Measurements from ENCODE around the gene ABTB1. TPM values are rescaled to one million over a fixed set of nuclear protein-coding genes. Genes with fewer than 3 reads are reported as not detected.

ABTB1 gene
- total and polyA plus RNA-seq, 4 experiments from 2014 or later, result 66.9 to 169 (median 120) TPM

DNA sequence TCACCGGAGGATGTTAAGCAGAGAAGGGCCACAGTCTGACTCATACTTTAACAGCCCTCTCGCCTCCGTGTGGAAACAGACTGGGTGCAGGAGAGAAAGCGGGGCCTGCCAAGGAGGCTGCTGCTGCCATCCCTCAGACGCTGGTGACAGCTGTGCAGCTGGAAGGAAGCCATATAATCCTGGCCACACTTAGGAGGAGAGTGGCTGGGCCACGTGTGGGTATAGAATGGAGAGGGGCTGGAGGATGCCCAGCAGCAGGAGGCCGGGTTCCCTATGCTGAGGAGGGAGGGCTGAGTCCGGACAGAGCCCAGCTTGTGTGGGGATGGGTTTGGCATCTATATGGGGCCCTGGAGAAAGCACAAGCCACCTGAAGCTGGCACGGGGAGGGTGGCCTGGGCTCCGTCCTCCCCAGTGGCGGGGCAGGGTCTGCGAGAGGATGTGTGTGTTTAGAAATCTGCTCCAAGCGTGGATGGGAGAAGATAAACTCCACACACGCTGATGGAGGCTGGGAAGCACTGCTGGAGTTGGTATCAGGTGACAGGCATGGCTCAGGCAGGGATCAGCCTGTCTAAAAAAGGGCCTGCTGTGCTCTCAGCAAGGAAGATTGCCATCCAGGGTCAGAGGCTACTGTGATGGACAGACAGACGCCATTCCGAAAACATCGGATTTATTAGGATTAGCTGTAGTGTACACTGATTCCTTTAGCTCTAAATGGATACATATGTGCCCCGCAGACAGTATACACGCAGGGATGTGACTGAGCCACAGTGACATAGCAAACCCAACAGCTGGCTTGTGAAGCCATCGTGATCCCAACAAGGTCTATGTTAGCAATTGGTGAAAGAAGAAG, 15.9 kb downstream of the ABTB1 start:
- H3K9me3 Mint-ChIP-seq, result no peaks in the 10 kb centered on the region
- Histone ChIP-seq H3K27ac (ENCODE audit: low read depth, low read length) (no peak overlapping the region), H3K27me3 (ENCODE audit: insufficient read depth, low read length) (no peaks in the 10 kb centered on the region), H3K36me3 (ENCODE audit: insufficient read depth, low read length) (no peaks in the 10 kb centered on the region), H3K4me1 (ENCODE audit: insufficient read depth, low read length) (peaks cover 5% of the 10 kb centered on the region), H3K4me3 (ENCODE audit: low read length in 2 of 2) (no peak overlapping the region), H3K9me3 (ENCODE audit: control insufficient read depth in 1 of 2, low read length in 2 of 2) (no peaks in the 10 kb centered on the region)
- H3K4me3 Mint-ChIP-seq, result no peak overlapping the region
- H3K27me3 Mint-ChIP-seq, result peaks cover 0 to 1% of the 10 kb centered on the region in 2 donors
- CTCF ChIA-PET (ENCODE audit: partially characterized antibody), result no interaction called here
- intact Hi-C loops (cut with micrococcal nuclease), result no loop called here
- peaks cover under 1 to 4% (median 3%) of the 10 kb centered on the region in 4 donors for H3K4me1 Mint-ChIP-seq
- no peaks in the 10 kb centered on the region for H3K36me3 Mint-ChIP-seq
- POLR2A ChIA-PET (ENCODE audit: partially characterized antibody), result no interaction called here
- no peak overlapping the region for H3K27ac Mint-ChIP-seq
- DNase-seq, result no peak

DNA sequence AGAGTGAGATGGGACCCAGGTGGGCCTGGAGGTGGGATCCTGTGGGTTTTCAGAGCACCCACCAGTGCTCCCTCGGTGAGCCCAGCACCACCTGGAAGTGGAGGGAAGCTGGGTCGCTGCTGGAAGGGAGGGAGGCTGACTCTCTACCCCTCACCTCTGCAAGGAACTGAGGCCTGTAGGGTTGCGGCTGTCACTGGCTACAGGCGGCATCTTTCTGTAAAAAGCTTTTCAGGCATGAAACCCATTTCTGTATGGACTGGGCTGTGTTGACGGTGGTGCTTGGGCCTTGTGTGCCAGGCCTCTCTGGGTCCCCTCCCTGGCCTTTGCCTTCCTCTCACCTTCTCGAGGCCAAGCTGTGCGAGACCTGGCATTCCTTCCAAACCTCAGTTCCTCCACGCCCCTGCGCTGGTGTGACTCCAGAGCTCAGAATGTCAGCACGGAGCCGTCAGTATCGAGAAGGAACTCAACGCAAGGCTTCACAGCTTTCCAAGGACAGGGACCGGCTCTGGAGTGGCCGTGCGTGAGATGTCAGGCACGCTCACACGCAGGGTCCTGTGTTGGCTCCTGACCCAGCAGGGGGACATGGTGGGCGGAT, 16.6 kb downstream of the ABTB1 start:
- Histone ChIP-seq H3K27ac (ENCODE audit: low read depth, low read length) (no peak overlapping the region), H3K4me1 (ENCODE audit: insufficient read depth, low read length) (no peaks in the 10 kb centered on the region), H3K36me3 (ENCODE audit: insufficient read depth, low read length) (no peaks in the 10 kb centered on the region), H3K4me3 (ENCODE audit: low read length in 2 of 2) (no peak overlapping the region), H3K27me3 (ENCODE audit: insufficient read depth, low read length) (no peaks in the 10 kb centered on the region), H3K9me3 (ENCODE audit: control insufficient read depth in 1 of 2, low read length in 2 of 2) (no peaks in the 10 kb centered on the region)
- CTCF ChIA-PET (ENCODE audit: partially characterized antibody), result no interaction called here
- H3K27ac Mint-ChIP-seq, result no peak overlapping the region
- DNase-seq, result no peak
- H3K9me3 Mint-ChIP-seq, result no peaks in the 10 kb centered on the region
- peaks cover 0 to 1% of the 10 kb centered on the region in 2 donors for H3K27me3 Mint-ChIP-seq
- no peaks in the 10 kb centered on the region for H3K36me3 Mint-ChIP-seq
- no peaks in the 10 kb centered on the region for H3K4me1 Mint-ChIP-seq
- POLR2A ChIA-PET (ENCODE audit: partially characterized antibody), result no interaction called here
- H3K4me3 Mint-ChIP-seq, result no peak overlapping the region
- intact Hi-C loops (cut with micrococcal nuclease), result no loop called here

GRCh38 chr3:127690106-127690505, 17.4 kb downstream of the ABTB1 start:
- no peak overlapping the region for H3K27ac ChIP-seq (ENCODE audit: low read depth, low read length)
- no peaks in the 10 kb centered on the region for H3K27me3 ChIP-seq (ENCODE audit: insufficient read depth, low read length)
- no peak overlapping the region for H3K4me3 ChIP-seq (ENCODE audit: low read length in 2 of 2)
- Mint-ChIP-seq H3K27me3 (peaks cover 0 to 1% of the 10 kb centered on the region in 2 donors), H3K4me3 (no peak overlapping the region), H3K36me3 (no peaks in the 10 kb centered on the region), H3K4me1 (no peaks in the 10 kb centered on the region), H3K27ac (no peak overlapping the region), H3K9me3 (no peaks in the 10 kb centered on the region)
- POLR2A ChIA-PET (ENCODE audit: partially characterized antibody), result no interaction called here
- no peaks in the 10 kb centered on the region for H3K36me3 ChIP-seq (ENCODE audit: insufficient read depth, low read length)
- no peaks in the 10 kb centered on the region for H3K9me3 ChIP-seq (ENCODE audit: control insufficient read depth in 1 of 2, low read length in 2 of 2)
- CTCF ChIA-PET (ENCODE audit: partially characterized antibody), result no interaction called here
- DNase-seq, result no peak
- intact Hi-C loops (cut with micrococcal nuclease), result loop anchor here (5.0 kb wide), 1 partner anchor 98 kb away; the partner anchor contains the start of gene TPRA1
- no peaks in the 10 kb centered on the region for H3K4me1 ChIP-seq (ENCODE audit: insufficient read depth, low read length)

DNA sequence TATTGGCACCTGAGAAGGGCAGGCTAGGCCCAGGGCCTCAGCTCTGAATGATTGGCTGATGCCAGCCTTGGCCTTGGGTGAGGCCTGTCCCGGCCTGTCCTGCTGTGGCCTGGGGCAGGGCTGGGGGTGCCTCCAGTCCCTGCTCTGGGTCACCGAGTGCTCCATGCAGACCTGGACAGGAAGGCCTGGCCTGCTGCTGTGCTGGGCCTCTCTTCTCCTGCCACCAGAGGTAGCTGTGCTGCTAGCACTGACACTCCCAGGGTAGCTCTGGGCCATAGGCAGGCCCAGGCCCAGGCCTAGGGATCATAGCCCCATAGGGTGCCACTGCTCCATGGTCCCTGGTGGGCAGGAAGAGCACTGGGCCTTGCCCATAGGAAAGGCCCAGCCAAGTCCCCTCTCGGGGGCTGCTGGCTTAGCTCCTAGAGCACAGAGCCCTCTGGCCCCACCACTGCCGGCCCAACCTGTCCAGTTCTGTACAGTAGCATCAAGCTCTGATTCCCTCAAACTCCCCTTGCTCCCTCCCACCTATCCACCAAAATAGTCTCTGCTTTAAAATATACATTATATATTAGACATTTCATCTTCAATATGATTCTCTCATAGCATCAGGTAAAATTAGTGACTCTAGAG, 18.2 kb downstream of the ABTB1 start:
- Mint-ChIP-seq H3K4me1 (no peaks in the 10 kb centered on the region), H3K9me3 (no peaks in the 10 kb centered on the region), H3K27ac (no peak overlapping the region), H3K4me3 (no peak overlapping the region), H3K36me3 (no peaks in the 10 kb centered on the region), H3K27me3 (peaks cover 0 to 1% of the 10 kb centered on the region in 2 donors)
- Histone ChIP-seq H3K9me3 (ENCODE audit: control insufficient read depth in 1 of 2, low read length in 2 of 2) (no peaks in the 10 kb centered on the region), H3K4me1 (ENCODE audit: insufficient read depth, low read length) (no peaks in the 10 kb centered on the region), H3K27ac (ENCODE audit: low read depth, low read length) (no peak overlapping the region), H3K27me3 (ENCODE audit: insufficient read depth, low read length) (no peaks in the 10 kb centered on the region), H3K36me3 (ENCODE audit: insufficient read depth, low read length) (no peaks in the 10 kb centered on the region), H3K4me3 (ENCODE audit: low read length in 2 of 2) (no peak overlapping the region)
- ChIA-PET CTCF (ENCODE audit: partially characterized antibody) (no interaction called here), POLR2A (ENCODE audit: partially characterized antibody) (no interaction called here)
- intact Hi-C loops (cut with micrococcal nuclease), result loop anchor here (5.0 kb wide), 1 partner anchor 99 kb away; the partner anchor contains the start of gene TPRA1
- DNase-seq, result no peak

DNA sequence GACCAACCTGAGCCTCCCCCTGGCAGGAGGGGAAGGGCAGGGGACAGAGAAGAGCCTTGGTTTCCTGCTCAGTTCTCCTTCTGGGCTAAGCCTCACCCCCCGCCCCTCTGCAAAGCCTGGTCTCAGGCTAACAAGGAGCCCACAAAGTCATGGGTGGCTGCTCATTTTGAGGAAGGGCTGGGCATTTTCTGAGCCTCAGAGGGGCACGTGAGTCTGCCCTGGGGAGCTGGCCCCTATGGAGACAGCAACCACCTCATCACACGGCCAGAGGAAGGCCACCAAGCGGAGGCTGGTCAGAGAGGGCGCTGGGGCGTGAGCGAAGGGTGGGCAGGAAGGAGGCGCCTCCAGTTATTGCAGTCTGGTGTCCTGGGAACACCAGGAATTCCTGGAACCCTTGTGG, 18.7 kb downstream of the ABTB1 start:
- no peaks in the 10 kb centered on the region for H3K9me3 ChIP-seq (ENCODE audit: control insufficient read depth in 1 of 2, low read length in 2 of 2)
- DNase-seq, result no peak
- H3K27me3 Mint-ChIP-seq, result peaks cover 0 to 1% of the 10 kb centered on the region in 2 donors
- H3K27ac Mint-ChIP-seq, result no peak overlapping the region
- ChIA-PET CTCF (ENCODE audit: partially characterized antibody) (interaction anchor here (0.9 kb wide), 1 partner anchor 8 kb away, joined by 3 read pairs; no protein-coding TSS in a partner anchor), POLR2A (ENCODE audit: partially characterized antibody) (no interaction called here)
- H3K36me3 ChIP-seq (ENCODE audit: insufficient read depth, low read length), result no peaks in the 10 kb centered on the region
- H3K27me3 ChIP-seq (ENCODE audit: insufficient read depth, low read length), result no peaks in the 10 kb centered on the region
- H3K4me3 Mint-ChIP-seq, result no peak overlapping the region
- no peaks in the 10 kb centered on the region for H3K36me3 Mint-ChIP-seq
- intact Hi-C loops (cut with micrococcal nuclease), result loop anchor here (5.0 kb wide), 1 partner anchor 99 kb away; the partner anchor contains the start of gene TPRA1
- H3K4me3 ChIP-seq (ENCODE audit: low read length in 2 of 2), result no peak overlapping the region
- H3K9me3 Mint-ChIP-seq, result no peaks in the 10 kb centered on the region
- H3K4me1 Mint-ChIP-seq, result no peaks in the 10 kb centered on the region
- H3K27ac ChIP-seq (ENCODE audit: low read depth, low read length), result no peak overlapping the region
- no peaks in the 10 kb centered on the region for H3K4me1 ChIP-seq (ENCODE audit: insufficient read depth, low read length)

DNA sequence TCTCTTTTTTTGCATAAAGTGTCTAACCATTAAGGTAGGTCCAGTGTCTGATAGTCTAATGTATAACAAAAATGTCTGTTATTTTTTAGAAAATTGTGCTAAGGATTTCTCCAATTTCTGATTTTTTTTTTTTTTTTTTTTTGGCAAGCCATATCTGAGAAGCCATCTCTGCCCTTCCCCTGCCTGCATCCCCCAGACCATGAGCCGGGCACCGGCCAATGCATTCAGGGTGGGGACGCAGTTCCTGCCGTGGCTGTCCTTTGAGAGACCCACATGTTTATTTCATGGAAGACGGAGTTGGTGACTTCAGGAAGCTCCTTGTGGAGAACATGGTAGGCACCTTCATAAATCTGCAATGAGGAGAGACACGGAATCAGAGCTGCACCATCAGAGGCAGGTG, 19.2 kb downstream of the ABTB1 start:
- intact Hi-C loops (cut with micrococcal nuclease), result loop anchor here (5.0 kb wide), 1 partner anchor 100 kb away; the partner anchor contains the start of gene TPRA1

More for the DNA sequence above, 19.2 kb downstream of the ABTB1 start:
- H3K4me3 Mint-ChIP-seq, result no peak overlapping the region
- peaks cover 0 to 1% of the 10 kb centered on the region in 2 donors for H3K27me3 Mint-ChIP-seq
- no peak overlapping the region for H3K27ac ChIP-seq (ENCODE audit: low read depth, low read length)
- no peaks in the 10 kb centered on the region for H3K36me3 Mint-ChIP-seq
- H3K4me3 ChIP-seq (ENCODE audit: low read length in 2 of 2), result no peak overlapping the region
- H3K4me1 ChIP-seq (ENCODE audit: insufficient read depth, low read length), result no peaks in the 10 kb centered on the region
- no peaks in the 10 kb centered on the region for H3K27me3 ChIP-seq (ENCODE audit: insufficient read depth, low read length)
- no peak overlapping the region for H3K27ac Mint-ChIP-seq
- ChIA-PET CTCF (ENCODE audit: partially characterized antibody) (interaction anchor here (0.7 to 0.9 kb wide), 2 partner anchors 9 to 14 kb away, joined by 3 read pairs; no protein-coding TSS in a partner anchor), POLR2A (ENCODE audit: partially characterized antibody) (interaction anchor here (0.7 kb wide), 1 partner anchor 11 kb away, joined by 4 read pairs; no protein-coding TSS in a partner anchor)
- no peak for DNase-seq
- H3K4me1 Mint-ChIP-seq, result no peaks in the 10 kb centered on the region
- H3K9me3 ChIP-seq (ENCODE audit: control insufficient read depth in 1 of 2, low read length in 2 of 2), result no peaks in the 10 kb centered on the region
- no peaks in the 10 kb centered on the region for H3K36me3 ChIP-seq (ENCODE audit: insufficient read depth, low read length)
- H3K9me3 Mint-ChIP-seq, result no peaks in the 10 kb centered on the region
